ENCODE results near the gene RDH13.

DNA sequence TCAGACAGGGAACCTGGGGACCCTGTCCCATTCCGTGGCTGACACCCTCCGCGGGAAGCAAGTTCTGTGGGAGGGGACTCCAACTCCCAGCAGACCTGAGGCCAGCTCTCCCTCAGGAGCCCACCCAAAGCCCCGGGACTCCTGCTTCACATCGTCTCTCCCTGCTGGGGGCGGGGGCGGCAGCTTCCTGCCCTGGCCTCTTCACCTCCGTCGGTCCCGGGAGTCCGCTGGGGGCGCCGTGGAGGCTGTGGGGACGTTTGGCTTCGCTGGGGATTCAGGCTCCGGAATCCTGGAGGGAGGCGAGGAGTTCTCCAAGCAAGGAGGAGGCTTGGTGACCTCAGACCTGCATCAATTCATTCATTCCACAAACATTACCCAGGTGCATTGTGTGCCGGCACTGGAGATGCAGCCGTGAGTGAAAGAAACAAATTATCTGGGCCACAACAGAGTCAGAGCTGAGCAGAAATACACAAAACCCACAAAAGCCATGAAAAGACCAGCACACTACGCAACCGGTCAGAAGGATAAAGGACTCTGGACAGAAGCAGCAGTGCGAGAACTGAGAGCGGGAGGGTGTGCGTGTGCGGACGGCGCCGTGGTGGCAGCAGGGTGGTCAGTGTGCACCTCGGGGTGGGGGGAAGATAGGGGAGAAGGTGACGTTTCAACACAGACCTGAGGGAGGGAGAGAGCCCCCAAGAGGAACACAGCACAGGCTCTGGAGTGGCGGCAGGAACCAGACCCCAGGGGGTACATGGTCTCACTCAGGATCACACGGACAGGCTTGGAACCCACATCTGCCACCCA is 31.7 kb upstream of the RDH13 start:
- TF ChIP-seq, protein P1, sequence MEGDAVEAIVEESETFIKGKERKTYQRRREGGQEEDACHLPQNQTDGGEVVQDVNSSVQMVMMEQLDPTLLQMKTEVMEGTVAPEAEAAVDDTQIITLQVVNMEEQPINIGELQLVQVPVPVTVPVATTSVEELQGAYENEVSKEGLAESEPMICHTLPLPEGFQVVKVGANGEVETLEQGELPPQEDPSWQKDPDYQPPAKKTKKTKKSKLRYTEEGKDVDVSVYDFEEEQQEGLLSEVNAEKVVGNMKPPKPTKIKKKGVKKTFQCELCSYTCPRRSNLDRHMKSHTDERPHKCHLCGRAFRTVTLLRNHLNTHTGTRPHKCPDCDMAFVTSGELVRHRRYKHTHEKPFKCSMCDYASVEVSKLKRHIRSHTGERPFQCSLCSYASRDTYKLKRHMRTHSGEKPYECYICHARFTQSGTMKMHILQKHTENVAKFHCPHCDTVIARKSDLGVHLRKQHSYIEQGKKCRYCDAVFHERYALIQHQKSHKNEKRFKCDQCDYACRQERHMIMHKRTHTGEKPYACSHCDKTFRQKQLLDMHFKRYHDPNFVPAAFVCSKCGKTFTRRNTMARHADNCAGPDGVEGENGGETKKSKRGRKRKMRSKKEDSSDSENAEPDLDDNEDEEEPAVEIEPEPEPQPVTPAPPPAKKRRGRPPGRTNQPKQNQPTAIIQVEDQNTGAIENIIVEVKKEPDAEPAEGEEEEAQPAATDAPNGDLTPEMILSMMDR (IDR thresholded peaks at IDR 0.05): peak; percentile 39
- no peak for TF ChIP-seq EZH2 (IDR thresholded peaks at IDR 0.05)

All from neural progenitor cell (in vitro differentiated cells).